ENCODE data around the gene CACNA1C.

Gene CACNA1C

DNA sequence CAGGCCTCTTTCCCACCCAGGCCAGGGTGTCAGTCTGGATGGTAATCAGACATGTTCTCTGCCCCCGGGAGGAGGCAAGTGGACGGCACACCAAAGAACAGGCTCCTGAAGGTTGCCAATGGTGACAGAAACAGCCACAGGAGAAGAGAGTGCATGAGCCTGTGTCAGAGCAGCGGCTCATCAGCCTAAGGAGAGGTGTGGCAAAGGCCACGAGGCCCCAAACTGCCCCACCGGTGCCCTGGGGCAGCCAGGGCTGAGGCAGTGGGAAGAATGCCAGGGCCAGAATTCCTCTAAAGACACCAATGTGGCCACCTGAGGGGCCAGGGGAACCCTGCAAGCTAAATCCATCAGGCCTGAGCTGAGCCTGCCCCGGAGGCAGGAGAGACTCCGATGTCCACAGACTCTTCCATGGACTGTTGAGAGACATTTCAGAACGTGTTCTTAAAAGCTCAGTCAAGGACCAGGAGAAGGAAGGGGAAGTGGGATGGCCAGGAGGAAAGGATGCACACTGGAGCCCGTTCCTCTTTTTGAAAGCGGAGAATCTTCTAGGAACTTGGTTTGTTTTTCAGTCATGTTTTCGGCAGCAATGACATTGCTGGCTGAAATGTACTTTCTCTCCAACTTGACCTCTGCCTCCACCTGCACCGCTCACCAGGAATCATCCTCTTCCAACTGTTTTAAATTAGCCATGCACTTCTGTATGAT, 565.7 kb downstream of the CACNA1C start:
- DNase-seq = no peak

DNA sequence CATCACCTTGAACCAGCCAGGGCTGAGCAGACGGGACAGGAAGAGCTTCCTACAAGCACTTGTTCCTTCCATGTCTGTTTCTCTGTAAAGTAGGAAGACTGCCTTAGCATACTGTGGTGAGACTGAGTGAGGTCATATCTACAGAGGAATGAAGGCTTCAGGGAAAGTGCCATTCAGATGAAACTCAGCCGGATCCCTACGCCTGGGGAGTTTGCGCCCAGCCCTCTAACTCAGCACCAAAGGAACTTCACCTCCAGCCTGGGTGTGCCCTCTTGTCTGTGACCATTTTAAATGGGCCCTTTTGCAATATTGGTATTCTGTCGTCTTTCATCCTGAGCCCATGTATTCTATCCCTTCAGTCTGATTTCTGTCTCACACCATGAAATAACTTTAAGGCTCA, 566.3 kb downstream of the CACNA1C start:
- no peak for DNase-seq

DNA sequence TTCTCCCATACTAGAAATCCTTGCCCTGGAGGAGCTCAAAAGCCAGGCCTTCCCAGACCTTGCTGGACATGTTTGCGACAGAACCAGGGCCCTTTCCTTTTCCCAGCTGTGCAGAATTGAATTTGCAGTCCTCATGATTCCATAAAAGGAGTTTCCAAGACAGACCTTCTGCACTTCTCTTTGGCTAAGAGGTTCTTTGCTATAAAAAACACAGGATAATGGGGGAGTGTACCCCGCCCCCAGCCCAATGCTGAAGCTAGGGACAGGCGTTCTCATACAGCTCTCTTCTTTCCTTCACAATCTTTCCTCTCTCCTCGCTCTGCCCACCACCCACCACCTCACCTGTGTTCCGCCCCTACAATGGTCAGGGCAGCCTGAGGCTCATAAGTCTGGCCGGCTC, 569.7 kb downstream of the CACNA1C start:
- DNase-seq = no peak

DNA sequence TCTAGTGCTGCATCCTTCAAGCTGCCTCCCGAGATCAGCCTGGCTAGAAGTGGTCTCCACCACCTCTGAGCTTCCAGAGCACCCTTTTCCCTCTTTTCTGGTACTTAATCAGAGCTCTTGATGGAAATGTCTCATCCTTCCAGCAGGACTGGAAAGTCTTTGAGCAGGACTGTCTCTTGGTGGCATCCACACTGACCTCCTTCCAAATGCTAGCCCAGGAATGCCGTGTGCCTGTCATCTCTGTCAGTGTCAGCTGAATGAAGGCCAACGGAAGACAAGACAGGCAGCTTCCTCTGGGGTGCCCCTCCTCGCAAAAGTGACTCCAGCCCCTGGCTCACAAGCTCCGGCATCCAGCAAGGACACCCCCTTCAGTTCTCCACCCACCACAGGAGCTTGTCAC, 570.7 kb downstream of the CACNA1C start:
- DNase-seq = no peak

DNA sequence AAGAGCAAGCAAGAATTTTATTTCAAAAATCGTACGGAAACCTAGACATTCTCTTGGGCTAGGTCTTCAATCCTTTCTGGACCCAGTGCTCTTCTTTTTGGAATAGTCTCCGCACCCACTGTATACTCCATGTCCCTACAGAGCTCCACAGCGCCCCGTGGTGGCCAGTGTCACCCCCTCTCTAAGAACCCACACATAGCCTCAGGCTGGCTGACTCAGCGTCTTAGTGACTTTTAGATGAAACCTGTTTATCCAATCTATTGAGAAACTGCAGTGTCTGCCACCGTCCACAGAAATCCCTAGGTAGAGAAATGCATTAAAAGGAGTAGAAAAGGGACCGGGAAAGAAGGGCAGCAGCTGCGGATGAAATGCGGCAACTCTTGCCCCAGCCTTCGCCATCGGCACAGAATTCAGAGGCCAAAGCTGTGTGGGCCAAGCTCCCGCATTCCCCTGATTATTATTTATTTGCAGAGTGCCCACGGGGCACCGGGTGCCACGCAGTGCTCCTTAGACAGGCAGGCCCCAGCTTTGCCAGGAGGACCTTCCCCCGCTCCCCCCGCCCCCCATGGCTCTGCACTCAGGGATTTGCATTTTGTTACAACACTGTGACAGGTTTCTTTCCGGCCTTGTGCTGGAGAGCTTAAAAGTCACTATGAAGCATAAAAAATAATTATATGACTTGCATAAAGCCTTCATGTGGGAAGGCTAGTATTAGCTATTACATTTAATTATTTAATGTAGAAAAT, 571.9 kb downstream of the CACNA1C start:
- no peak for DNase-seq

DNA sequence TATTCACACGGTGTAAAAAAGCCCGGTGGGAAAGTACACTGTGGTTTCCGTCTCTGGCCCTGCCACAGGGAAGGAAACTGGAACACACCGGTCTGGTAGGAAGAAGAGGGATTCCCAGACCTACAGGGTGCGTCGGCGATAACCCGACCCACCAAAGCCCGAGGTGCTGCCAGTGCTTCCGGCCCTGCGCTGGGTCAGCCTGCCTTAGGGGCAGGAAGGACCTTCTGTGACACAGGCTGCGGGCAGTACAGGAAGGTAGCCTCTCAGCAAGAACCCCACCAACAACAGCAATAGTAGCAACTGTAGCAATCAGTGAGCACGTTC, 572.5 kb downstream of the CACNA1C start:
- DNase-seq = no peak

DNA sequence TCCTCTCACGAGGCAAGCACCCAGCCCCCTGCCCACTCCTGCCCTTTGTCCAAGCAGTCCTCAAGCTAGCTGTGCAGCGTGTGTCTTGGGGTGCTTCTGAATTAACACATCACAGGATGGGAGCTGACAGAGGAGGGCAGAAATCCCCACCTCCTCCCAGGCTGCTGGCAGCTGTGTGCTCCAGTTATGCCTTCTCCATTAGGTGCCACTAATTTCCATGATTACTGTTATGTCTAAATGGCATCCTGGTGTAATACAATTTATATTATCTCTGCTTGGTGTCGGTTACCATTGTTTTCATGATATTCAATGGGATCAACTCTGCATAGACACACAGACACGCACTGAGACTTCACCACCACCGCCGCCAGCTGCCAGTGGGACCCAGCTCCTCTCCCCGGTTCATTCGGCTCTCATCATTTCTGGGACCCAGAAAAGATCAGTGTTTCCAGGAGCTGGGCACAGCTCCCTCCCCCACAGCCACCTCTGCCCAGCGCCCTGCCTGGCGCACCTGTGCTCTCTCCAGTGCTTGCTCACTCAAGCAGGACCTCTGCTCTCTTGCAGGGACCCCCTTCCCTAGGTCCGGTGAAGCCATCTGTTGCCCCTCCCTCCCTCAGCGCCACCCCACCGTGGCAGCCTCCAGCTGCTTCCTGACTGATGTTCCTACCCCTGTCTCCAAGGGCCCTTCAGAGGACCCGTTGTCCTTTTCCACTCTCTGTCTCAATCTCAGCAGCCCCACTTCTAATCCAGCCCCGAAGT, 574.5 kb downstream of the CACNA1C start:
- DNase-seq = no peak

DNA sequence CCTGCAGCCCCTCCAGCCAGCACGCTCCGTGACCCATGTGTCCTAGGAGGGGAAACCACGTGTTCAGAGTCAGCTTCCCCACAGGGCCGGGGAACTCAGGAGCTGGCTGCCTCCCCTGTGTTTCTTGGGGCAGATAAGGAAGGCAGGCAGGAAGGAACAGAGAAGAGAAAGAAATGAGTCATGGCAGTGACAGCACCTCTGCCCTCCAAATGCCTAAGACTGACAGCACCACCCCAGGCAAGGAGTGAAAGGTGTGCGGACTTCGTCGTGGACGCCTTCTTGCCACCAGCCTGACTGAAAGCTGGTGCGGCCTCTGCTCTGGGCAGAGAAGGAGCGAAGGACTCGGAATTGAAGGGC, 575.0 kb downstream of the CACNA1C start:
- no peak for DNase-seq

DNA sequence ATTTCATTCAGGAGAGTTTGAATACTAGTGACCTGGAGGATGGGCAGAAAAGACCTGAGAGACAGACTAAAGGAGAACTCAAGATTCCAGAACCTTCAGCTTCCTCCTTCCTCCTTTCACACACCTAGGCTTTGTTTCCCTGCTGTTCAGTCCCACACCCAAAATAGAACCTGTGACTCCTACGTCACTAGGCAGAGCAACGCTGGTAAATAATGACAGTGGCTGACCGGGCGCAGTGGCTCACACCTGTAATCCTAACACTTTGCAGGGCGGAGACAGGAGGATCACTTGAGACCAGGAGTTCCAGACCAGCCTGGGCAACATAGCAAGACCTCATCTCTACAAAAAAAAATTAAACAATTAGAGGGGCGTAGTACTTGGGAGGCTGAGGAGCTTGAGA, 575.6 kb downstream of the CACNA1C start:
- DNase-seq = no peak

DNA sequence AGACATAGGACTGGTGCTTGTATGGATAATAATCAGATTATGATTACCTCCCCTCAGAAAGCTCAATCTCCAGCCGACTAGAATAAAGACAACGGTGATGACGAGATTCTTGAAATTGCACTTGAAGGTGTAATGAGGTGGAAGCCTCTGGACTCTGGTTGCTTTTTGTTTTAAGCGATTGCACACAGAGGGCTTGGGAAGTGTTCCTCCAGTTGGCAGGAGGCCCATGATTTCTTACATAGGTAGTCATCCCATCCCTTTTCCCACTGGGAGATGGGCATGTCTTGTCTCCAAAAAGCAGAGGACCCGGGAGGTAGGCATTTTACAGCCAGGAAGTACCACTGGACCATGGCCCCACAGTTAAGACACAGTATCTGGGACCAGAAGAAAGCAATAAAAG, 576.3 kb downstream of the CACNA1C start:
- no peak for DNase-seq

DNA sequence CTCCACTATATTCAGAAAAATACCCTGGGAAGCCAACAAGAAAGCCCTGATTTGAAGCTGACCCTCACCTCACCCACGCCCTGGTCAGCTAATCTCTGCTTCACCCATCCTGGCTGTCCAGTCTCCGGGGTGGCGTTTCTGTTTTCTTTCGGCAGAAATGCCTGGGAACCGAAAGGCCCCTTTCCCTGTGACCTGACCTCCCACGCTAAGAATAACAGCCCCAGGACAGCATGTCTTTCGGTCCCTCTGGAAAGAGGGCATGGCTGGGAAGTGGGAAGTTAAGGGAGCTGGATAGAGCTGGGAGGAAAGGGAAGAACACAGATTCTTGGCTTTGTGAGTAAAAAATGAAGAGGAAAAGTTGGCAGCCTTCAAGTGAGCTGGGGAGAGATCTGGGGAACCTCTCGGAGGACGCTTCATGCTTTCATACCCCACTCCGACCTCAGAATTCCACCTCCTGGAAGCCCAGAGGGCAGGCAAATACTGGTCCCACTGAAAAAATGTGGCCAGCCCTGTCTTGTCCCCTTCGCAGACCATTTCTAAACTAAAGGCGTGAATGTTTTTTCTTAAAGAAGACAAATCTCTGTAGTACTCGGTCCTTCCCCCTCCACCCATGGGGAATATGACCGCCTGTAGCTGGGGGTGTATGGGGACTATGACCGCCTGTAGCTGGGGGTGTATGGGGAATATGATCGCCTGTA, 579.0 kb downstream of the CACNA1C start:
- no peak for DNase-seq

DNA sequence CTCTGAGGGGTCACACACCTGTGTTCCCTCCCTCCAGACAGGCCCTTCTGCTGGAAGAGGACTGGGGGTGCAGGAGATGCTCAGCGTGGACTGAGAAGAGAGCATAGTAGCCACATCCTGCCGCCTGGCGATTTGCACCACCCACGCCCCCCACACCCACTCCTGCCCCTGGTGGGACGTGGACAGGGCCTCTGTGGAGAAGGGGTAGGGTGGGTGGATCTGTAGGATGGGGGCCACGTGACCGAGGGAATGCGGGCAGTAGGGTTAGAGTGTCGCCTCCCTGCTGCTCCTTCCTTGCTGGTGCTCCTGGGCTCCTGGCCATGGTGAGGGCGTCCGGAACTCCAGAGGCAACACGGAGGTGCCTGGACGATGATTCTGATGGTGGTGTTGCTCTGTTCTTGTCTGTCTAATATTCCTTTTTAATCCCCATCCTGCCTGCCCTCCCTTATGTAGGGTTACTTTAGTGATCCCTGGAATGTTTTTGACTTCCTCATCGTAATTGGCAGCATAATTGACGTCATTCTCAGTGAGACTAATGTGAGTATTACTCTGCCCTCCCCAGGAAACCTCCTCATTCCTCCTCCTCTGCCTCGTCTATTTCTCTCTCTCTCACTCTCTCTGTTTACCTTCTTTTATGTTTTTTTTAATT, 580.5 kb downstream of the CACNA1C start:
- DNase-seq = no peak

DNA sequence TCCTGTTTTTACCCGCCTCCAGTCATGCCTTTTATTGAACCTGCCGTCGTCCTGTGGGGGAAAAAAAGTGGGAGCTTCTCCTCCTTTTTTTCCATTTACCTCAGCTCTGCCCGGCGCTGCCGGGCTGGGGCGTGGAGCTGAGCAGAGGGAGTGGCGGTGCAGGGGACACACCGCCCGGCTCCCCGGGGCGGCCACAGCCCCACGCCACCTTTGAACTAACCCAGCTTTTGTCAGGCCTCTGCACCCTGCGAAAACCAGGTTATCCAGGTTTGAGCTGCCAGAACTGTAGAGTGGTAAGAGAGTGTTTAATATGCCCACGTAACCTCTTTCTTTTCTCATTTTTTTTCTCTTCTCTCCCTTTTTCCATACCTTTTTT, 581.0 kb downstream of the CACNA1C start:
- DNase-seq = no peak

DNA sequence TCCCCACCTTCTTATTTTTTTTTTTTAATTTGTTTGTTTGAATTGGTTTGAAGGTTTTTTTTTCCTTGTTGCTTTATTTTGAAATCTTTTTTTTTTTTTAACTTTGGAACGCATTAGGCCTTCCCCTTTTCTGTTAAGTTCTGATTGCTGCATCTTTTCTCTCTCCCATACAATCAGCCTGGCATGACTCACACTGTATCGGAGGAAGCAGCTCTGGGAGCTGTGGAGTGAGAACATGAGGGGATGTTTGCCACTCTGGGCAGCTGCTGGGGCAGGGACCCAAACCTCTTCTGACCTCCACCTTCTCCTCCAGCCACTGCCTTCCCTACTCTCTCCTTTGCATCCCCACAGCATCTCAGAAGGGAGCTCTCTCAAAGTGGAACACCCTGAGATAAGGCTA, 581.7 kb downstream of the CACNA1C start:
- no peak for DNase-seq

DNA sequence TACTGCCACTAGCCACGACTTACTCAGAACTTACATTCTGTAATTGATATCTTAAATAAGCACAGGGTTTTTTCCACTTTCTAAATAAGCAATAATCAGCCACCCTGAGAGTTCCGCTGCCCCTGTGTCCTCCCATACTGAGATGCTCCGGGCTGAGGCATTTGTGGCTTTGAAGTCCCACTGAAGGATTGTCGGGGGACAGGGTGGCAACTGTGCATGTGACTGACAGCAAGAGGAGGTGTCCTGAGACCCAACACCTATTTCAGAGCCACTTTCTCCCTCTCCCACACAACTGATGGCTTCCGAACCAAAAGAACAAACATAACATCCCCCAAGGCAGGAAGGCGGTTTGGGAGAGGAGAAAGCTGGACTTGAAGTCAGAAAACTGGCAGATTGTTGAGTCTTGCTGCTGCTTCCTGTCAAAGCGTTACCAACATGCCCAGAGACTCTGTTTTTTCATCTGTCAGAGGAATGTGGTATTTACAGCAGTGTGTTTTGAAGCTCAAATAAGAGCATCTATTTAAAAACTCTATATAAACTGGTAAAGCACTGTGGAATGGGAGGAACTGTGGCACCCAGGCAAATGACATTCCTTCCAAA, 584.1 kb downstream of the CACNA1C start:
- no peak for DNase-seq

DNA sequence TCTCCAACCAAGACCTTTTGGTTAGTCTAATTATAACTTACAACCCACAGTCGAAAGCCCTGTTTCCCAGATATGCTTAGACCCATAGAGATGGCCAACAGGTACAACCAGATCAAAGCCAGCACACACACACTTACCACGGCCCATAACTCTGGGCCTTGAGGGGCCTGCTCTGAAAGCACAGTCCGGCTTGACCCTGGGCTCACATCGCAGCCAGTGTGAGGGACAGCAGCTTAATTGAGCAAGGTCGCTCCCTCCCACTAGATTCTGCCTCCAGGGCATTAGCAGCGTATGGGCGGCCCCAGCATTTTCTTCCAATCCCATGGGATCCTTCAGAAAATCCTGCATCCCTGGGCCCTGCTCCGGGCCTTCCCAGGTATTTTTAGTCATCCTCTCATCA, 584.6 kb downstream of the CACNA1C start:
- DNase-seq = no peak

DNA sequence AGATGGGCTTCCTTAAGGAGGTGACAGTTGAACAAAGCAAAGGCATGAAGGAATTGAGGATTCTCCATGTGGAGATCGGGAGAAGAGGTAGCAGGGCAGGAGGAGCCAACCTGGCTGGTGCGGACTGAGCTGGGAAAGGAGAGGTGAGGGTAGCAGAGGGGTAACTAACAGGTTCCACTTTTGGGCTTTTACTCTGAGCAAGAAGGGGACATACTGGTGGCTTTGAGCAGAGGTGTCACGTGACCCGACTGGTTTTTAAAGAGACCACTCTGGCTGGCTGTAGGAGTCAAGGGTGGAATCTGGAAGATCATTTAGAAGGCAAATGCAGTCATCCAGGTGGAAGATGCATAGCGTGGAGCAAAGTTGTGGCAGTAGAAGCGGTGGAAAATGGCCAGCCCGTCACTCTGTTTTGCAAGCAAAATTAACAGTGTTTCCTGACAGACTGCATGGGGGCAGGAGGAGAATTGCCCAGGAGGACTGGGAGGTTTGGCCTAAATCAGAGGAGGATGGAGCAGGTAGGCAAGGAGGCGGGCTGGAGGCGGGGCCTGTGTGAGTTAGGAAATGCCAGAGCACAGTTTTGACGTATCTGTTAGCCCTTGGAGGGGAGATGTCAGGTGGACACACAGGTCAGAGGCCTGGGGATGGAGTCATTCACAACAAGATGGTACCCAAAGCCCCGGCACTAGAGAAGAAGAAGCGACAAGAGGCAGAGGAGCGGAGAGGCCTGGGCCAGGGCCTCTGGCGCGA, 585.7 kb downstream of the CACNA1C start:
- no peak for DNase-seq

DNA sequence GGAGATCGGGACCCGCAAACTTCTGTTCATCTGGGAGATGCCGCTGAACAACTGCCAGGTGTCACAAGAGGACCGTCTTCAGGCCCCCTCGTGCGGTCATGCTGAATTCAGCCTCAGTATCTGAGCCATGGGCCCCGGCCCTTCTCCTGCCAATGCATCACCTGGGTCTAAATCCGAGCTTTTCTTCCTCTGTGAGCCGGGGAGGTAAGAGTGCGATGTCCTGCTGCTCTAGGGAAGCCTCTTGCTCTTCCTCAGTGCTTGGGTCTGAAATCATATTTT, 586.2 kb downstream of the CACNA1C start:
- DNase-seq = no peak

DNA sequence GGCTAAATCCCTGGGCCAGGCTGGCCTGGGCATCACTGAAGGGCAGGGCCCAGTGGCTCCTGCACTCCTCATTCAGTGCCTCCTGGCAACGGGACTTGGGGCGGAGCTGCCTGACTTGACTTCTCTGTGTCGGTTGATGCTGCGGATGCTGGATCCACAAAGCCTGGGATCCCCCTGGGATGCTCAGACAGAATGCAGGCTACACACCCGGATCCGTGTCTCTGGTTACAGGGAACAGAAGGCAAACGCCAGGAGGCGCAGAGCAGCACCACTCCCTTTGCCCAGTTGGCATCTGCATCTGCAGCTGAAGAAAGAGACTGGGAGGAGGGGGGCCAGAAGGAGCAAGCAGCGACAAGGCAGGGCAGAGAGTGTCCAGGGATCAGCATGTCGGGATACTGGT, 587.5 kb downstream of the CACNA1C start:
- no peak for DNase-seq

DNA sequence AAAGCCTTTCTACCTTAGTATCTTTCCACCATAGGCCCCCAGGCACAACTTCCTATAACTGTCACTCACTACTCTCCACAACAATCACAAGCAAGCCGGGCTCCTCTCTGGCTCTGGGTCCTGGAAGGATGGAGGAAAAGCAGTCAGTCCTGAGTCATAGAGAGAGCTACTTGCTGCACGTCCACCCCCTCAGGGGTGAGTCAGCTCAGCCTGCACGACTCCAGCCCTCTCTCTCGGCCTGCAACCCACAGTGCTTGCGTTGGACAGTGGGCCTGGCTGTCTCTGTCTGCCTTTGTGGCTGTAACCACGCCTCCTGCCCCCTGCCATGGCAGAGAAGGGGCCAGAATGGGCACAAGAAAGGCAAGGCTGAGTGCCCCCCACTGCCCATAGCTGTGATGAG, 587.9 kb downstream of the CACNA1C start:
- no peak for DNase-seq

DNA sequence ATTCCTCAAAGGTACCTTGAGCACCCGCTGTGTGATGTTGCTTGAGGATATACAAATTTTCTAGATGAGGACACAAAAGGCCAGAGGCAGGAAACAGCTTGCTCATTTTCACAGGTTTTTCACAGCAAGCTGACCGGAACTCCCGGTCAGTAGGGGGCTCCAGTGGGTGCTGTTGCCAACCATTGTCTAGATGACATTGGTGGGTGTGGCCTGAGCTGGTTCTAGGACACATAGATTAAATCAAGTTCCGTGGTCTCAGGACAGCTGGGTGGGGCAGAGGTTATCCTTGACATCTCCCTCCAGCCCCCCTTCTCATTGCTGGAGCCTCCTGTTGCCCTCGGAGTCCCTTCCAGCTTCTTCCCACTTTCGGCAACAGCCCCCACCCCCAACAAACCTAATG, 588.4 kb downstream of the CACNA1C start:
- DNase-seq = no peak

DNA sequence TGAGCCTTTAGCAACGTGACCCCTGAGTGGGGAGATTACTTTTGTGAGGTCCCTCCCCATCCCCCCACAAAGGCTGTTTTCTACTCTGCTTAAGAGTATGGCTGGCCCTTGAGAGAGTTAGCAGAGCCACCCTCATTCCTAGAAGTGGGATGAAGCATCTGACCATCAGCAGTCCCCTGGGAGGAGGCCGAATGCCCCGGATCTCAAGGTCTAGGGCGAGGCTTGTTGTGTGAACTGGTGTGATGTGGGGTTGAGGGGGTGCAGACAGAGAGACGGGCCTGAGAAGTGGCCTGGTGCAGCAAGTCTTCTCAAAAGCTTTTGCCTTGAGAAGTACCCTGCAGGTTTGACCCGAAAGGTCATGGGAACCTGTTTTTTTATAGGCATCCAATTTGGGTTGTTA, 589.0 kb downstream of the CACNA1C start:
- no peak for DNase-seq

Data from stimulated activated naive CD4-positive, alpha-beta T cell (primary cell).